ENCODE results near the gene BICD2.
"Not testable (repeated sequence)": the region's sequence is repeated elsewhere in the genome, so short reads cannot be mapped to it uniquely, and the experiment has no call there.

The BICD2 gene

GRCh38 chr9:92770360-92770995 lies 5.8 kb upstream of the BICD2 start:
- DNase-seq (ENCODE audit: low read depth, low spot score), result no peak
- no peak overlapping the region for H3K4me3 ChIP-seq (ENCODE audit: low read depth, low read length)
- in situ Hi-C loops (cut with HindIII; ENCODE audit: low sequenced_read_pairs), result no loop called here
- no peak for TF ChIP-seq CTCF (IDR thresholded peaks at IDR 0.05; ENCODE audit: low read depth, low read length)

DNA sequence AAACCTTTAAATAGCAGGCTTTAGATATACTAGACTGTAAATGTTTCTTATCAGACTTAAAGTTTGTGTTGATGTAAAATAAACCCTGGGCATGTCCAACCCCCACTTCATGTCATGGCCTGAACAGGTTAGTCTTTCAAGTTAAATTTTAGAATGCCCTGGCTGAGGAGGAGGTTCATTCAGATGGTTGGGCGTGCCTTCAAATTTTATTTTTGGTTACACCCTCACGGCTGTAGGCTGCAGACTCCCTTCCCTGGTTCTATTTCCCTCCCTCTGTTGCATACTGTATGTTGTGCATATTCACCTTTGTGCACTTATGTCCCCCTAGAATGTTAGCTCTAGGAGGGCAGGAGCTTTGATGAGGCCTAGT lies 5.3 kb upstream of the BICD2 start:
- no peak overlapping the region for H3K4me3 ChIP-seq (ENCODE audit: low read depth, low read length)
- DNase-seq (ENCODE audit: low read depth, low spot score), result no peak
- no peak for TF ChIP-seq CTCF (IDR thresholded peaks at IDR 0.05; ENCODE audit: low read depth, low read length)
- in situ Hi-C loops (cut with HindIII; ENCODE audit: low sequenced_read_pairs), result no loop called here

GRCh38 chr9:92769286-92769685 lies 4.7 kb upstream of the BICD2 start:
- in situ Hi-C loops (cut with HindIII; ENCODE audit: low sequenced_read_pairs), result no loop called here
- TF ChIP-seq CTCF (IDR thresholded peaks at IDR 0.05; ENCODE audit: low read depth, low read length), result no peak
- no peak for DNase-seq (ENCODE audit: low read depth, low spot score)
- no peak overlapping the region for H3K4me3 ChIP-seq (ENCODE audit: low read depth, low read length)

GRCh38 chr9:92768816-92769215 lies 4.2 kb upstream of the BICD2 start:
- in situ Hi-C loops (cut with HindIII; ENCODE audit: low sequenced_read_pairs); H3K4me3 ChIP-seq (ENCODE audit: low read depth, low read length); DNase-seq (ENCODE audit: low read depth, low spot score): not testable (repeated sequence)

- H3K4me3 ChIP-seq (ENCODE audit: low read depth, low read length), result no peak overlapping the region
- no peak for TF ChIP-seq CTCF (IDR thresholded peaks at IDR 0.05; ENCODE audit: low read depth, low read length)
- DNase-seq (ENCODE audit: low read depth, low spot score), result no peak
- in situ Hi-C loops (cut with HindIII; ENCODE audit: low sequenced_read_pairs), result no loop called here
These were observed 2.7 kb upstream of the BICD2 start for GRCh38 chr9:92767066-92768054.

DNA sequence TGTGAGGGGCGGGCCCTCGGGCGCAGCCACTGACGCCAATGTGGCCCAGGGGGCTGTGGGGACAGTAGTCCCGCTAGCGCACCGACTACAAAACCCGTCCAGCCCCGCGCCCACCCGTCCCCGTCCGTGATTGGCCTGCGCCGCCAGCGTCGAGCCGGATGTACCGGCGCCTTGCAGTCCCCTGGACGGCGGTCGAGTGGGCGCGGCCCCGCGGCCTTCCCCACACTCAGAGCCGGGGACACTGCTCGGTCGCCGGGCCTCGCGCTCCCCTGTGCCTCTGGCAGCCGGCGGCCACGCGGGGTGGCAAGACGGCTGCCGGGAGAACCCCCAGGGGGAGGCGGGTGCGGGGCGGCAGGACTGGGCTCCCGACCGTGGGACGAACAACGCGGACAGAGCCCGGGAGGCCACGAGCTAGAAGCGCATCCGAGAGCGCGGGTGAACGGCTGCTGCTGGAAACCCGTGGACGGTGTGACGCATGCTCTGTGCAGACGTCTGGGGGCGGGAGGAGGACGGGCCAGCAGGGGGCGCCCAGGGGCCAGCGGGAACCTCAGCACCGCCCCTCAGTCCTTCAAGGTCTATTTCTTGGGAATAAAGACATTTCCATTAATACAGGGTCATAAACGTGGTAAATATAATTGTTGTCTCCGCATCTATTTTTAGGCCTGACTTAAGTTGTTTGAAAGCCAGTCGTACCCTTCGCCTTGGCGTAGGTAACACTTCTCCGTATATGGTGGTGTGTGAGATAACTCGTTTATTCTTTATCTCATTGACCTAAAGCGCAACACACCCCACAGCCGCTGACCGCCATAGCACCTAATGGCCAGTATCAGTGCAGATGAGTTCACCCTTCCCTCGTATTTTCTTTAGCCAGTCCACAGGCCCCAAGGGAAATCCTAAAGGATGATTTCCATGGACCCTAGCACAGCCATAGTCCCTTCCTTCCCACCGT lies 629 bp upstream of the BICD2 start:
- TF ChIP-seq CTCF (IDR thresholded peaks at IDR 0.05; ENCODE audit: low read depth, low read length), result peak; percentile 98
- peak; percentile 99 for DNase-seq (ENCODE audit: low read depth, low spot score)
- in situ Hi-C loops (cut with HindIII; ENCODE audit: low sequenced_read_pairs), result no loop called here
- peak overlapping the region; percentile 61 for H3K4me3 ChIP-seq (ENCODE audit: low read depth, low read length)

Data from astrocyte of the spinal cord (primary cell).